Measurements from ENCODE around the gene DLG2. TPM values are rescaled to one million over a fixed set of nuclear protein-coding genes. Genes with fewer than 3 reads are reported as not detected.
A peak's percentile ranks its signal among the peaks of the same experiment; 100 is the strongest.

The DLG2 gene
- total RNA-seq, 1 experiment from 2014 or later, result 12.1 TPM

DNA sequence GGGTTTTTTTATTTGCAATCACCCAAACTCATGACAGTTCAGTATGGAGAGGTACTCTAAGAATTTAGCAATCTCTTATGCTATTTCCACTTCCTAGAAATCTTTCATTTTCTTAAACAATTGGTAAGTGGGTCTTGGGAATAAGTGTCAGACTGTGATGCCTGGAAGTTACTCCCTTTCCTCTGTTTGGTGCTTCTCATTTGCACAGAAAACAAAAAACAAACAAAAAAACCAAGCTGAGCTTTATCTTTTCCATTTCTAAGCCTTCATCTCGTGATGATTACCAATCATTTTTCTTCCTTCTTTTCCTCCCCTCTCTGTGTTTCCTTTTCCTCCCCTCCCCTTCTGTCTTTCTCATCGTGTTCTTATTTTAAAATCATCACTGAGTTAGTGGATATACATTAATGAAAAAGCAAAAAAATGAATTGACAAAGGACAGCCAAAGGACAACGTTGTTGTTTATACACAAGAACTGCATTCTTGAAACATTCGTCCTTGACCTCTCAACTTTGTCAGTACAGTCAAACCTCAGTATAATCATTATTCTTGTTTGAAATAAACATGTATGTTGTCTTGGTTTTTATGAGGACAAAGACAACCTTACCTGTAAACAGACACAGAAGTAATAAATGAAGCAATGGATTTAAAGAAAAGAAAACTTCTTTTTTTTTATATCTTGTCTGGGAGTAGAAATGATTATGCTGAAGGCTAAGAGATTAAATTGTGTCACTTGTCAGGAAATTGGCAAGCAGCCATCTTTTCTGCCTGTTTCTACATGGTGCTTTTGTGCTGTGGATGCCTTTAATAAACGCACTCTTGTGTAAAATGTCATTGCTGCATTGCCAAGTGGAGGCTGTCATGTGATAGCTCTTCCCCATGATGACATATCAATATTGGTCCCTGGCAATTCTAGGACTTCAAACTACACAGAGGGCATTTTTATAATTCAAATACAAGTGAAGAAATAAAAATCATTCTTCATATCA is 1537.8 kb downstream of the DLG2 start:
- Histone ChIP-seq H3K36me3 (no peaks in the 10 kb centered on the region), H3K4me3 (no peak overlapping the region), H3K4me1 (no peaks in the 10 kb centered on the region), H3K27me3 (no peaks in the 10 kb centered on the region), H3K9me3 (replicated peaks) (no peaks in the 10 kb centered on the region), H3K27ac (no peak overlapping the region)
- peak in 1 of 2 experiments; percentile 37 for DNase-seq

GRCh38 chr11:84071851-84072250 is 1555.3 kb downstream of the DLG2 start:
- H3K4me3 ChIP-seq, result no peak overlapping the region
- no peaks in the 10 kb centered on the region for H3K36me3 ChIP-seq
- H3K4me1 ChIP-seq, result no peaks in the 10 kb centered on the region
- no peak overlapping the region for H3K27ac ChIP-seq
- H3K27me3 ChIP-seq, result no peaks in the 10 kb centered on the region
- no peaks in the 10 kb centered on the region; the same call in 1 of the 2 replicates for H3K9me3 ChIP-seq (replicated peaks)
- DNase-seq, result no peak

DNA sequence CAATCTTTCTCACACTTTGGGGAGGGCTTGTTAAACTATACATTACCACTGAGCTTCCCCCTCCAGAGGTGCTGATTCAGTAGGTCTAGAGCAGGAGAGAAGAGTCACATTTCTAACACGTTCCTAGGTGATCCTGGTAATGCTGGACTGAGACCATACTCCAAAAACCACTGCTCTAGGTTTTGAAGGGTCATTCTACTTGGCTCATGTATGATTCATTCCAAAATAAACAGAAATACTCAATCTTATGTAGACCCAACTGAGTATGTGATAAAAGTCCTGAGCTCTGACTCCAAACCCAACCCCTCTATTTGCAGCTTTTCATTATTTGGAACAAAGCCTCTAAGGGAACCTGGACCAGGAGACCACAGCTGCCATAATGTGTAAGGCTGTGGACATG is 1558.1 kb downstream of the DLG2 start:
- DNase-seq, result no peak
- no peak overlapping the region for H3K4me3 ChIP-seq

DNA sequence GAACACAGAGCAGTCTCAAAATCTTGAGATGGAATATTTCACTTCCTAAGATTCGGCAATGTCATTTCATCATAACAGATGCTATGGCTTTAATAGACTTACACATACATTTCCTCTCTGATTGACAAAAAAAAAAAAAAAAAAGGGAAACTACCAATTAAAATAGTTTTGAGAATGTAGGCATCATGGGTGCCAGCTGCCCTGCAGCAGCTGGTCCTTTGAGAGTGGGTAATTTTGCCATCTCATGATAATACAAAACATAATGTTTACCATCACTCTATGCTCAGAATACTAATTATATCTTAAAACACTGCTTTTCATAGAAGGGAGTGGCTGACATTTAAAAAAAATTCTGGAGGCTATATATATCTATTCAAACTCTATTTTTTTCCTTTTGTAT is 1565.4 kb downstream of the DLG2 start:
- no peaks in the 10 kb centered on the region for H3K27me3 ChIP-seq
- H3K27ac ChIP-seq, result no peak overlapping the region
- no peaks in the 10 kb centered on the region for H3K4me1 ChIP-seq
- no peak overlapping the region for H3K4me3 ChIP-seq
- DNase-seq, result no peak
- H3K36me3 ChIP-seq, result no peaks in the 10 kb centered on the region
- H3K9me3 ChIP-seq (replicated peaks), result no peaks in the 10 kb centered on the region

More for the DNA sequence above, 1558.1 kb downstream of the DLG2 start:
- Histone ChIP-seq H3K4me1 (no peaks in the 10 kb centered on the region), H3K36me3 (no peaks in the 10 kb centered on the region), H3K27ac (no peak overlapping the region), H3K9me3 (replicated peaks) (no peaks in the 10 kb centered on the region), H3K27me3 (no peaks in the 10 kb centered on the region)

- H3K9me3 ChIP-seq (replicated peaks), result no peaks in the 10 kb centered on the region
- H3K4me1 ChIP-seq, result no peaks in the 10 kb centered on the region
- no peak for DNase-seq
- no peak overlapping the region for H3K4me3 ChIP-seq
- no peak overlapping the region for H3K27ac ChIP-seq
- no peaks in the 10 kb centered on the region for H3K27me3 ChIP-seq
- no peaks in the 10 kb centered on the region for H3K36me3 ChIP-seq
Observed at GRCh38 chr11:84056653-84057376, 1570.3 kb downstream of the DLG2 start.

GRCh38 chr11:84045146-84045545 is 1582.0 kb downstream of the DLG2 start:
- Histone ChIP-seq H3K4me3 (no peak overlapping the region), H3K36me3 (no peaks in the 10 kb centered on the region), H3K9me3 (replicated peaks) (no peaks in the 10 kb centered on the region), H3K27me3 (no peaks in the 10 kb centered on the region), H3K27ac (no peak overlapping the region), H3K4me1 (no peaks in the 10 kb centered on the region)
- no peak for DNase-seq

DNA sequence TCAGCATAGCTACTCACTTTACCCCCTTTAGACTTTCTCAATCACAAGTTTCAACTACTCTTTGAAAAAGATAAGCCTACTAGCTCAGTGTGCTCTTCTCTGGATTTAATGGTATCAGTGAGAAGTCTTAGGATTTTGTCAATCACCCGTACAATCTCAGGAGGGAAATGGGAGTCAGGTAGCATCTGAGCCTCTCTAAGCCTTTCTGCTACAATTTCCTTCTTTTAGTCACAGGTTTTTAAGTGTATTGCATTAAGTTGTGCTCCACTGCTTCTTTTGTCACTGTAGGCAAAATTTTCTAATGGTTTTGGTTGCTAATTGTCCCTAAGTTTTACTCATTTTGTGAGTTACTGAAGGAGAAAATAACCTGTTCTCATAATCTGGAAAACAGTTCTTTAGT is 1582.4 kb downstream of the DLG2 start:
- no peak overlapping the region for H3K4me3 ChIP-seq
- H3K4me1 ChIP-seq, result no peaks in the 10 kb centered on the region
- H3K27me3 ChIP-seq, result no peaks in the 10 kb centered on the region
- H3K27ac ChIP-seq, result no peak overlapping the region
- no peaks in the 10 kb centered on the region for H3K36me3 ChIP-seq
- no peaks in the 10 kb centered on the region for H3K9me3 ChIP-seq (replicated peaks)
- no peak for DNase-seq

DNA sequence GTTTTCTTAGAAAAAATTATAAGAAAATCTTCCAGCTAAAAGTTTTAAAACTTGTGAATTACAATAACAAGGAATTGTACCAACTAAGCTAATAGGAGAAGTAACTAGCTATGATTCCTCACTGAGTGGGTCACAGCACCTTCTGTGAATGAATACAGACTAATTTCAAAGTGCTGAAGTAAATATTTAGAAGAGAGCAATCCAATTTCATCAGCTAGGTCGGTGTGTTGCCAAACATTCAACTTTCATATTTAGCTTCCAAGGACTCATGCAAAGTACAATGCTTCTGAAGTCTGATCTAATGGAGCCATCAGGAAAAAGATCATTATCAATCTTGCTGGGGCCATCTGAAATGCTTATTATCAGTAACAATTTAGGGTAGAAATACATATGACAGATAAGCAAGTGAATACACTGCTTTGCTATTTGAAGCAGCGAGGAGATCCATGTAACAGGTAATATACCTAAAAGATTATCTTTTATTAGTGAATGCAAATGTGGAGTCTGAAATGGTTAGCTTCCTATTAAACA is 1590.4 kb downstream of the DLG2 start:
- no peaks in the 10 kb centered on the region for H3K27me3 ChIP-seq
- no peak overlapping the region for H3K27ac ChIP-seq
- DNase-seq, result no peak
- no peaks in the 10 kb centered on the region for H3K36me3 ChIP-seq
- H3K9me3 ChIP-seq (replicated peaks), result no peaks in the 10 kb centered on the region
- H3K4me1 ChIP-seq, result no peaks in the 10 kb centered on the region
- H3K4me3 ChIP-seq, result no peak overlapping the region

GRCh38 chr11:84035645-84036044 is 1591.5 kb downstream of the DLG2 start:
- Histone ChIP-seq H3K9me3 (replicated peaks) (no peaks in the 10 kb centered on the region), H3K27ac (no peak overlapping the region), H3K4me1 (no peaks in the 10 kb centered on the region), H3K27me3 (no peaks in the 10 kb centered on the region), H3K36me3 (no peaks in the 10 kb centered on the region), H3K4me3 (no peak overlapping the region)
- DNase-seq, result no peak

DNA sequence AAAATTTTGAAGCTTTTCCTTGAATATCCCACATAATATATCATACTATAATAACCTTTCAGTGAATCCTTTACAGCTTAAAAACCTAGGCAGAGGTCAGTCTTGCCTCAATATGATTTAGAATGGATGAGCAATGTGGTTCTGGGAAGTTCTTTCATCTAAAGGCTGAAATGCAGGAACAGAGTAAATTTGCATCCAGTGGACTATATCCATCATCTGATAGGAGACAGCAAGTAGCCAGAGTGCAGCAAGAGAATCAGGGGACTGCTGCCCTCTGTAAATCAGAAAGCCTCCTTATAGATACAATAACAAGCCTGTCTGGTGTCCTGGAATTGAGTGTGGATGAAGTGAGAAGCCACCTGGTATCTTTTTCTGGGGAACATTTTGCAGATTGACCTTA is 1592.7 kb downstream of the DLG2 start:
- Histone ChIP-seq H3K4me1 (no peaks in the 10 kb centered on the region), H3K27me3 (no peaks in the 10 kb centered on the region), H3K9me3 (replicated peaks) (no peaks in the 10 kb centered on the region), H3K36me3 (no peaks in the 10 kb centered on the region), H3K4me3 (no peak overlapping the region), H3K27ac (no peak overlapping the region)
- DNase-seq, result no peak

DNA sequence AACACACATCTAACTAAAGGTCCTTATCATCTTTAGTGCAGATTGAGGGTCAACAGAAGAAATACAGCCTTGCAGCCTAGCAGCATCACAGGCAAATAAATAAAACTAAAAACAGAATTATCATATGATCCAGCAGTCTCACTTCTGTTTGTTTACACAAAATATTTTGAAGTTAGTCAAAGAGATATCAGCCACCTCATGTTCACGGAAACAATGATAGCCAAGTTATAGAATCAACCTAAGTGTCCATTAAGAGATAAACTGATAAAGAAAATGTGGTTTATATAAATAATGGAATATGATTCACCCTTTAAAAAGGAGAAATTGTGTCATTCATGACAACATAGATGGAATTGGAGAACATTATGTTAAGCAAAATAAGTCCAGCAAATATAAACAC is 1602.9 kb downstream of the DLG2 start:
- Histone ChIP-seq H3K4me1 (no peaks in the 10 kb centered on the region), H3K4me3 (no peak overlapping the region), H3K36me3 (no peaks in the 10 kb centered on the region), H3K9me3 (replicated peaks) (no peaks in the 10 kb centered on the region), H3K27ac (no peak overlapping the region), H3K27me3 (no peaks in the 10 kb centered on the region)
- DNase-seq, result no peak

GRCh38 chr11:84022695-84023094 is 1604.4 kb downstream of the DLG2 start:
- Histone ChIP-seq H3K27me3 (no peaks in the 10 kb centered on the region), H3K4me1 (no peaks in the 10 kb centered on the region), H3K9me3 (replicated peaks) (no peaks in the 10 kb centered on the region), H3K27ac (no peak overlapping the region), H3K36me3 (no peaks in the 10 kb centered on the region), H3K4me3 (no peak overlapping the region)
- DNase-seq, result no peak

- H3K27ac ChIP-seq, result no peak overlapping the region
- DNase-seq, result no peak
- H3K4me3 ChIP-seq, result no peak overlapping the region
- H3K9me3 ChIP-seq (replicated peaks), result no peaks in the 10 kb centered on the region
- H3K36me3 ChIP-seq, result no peaks in the 10 kb centered on the region
- H3K27me3 ChIP-seq, result no peaks in the 10 kb centered on the region
- H3K4me1 ChIP-seq, result no peaks in the 10 kb centered on the region
Observed at GRCh38 chr11:84022201-84022600, 1604.9 kb downstream of the DLG2 start.

GRCh38 chr11:84021291-84021690 is 1605.9 kb downstream of the DLG2 start:
- Histone ChIP-seq H3K9me3 (replicated peaks) (no peaks in the 10 kb centered on the region), H3K4me3 (no peak overlapping the region), H3K27me3 (no peaks in the 10 kb centered on the region), H3K36me3 (no peaks in the 10 kb centered on the region), H3K4me1 (no peaks in the 10 kb centered on the region), H3K27ac (no peak overlapping the region)
- DNase-seq, result no peak

DNA sequence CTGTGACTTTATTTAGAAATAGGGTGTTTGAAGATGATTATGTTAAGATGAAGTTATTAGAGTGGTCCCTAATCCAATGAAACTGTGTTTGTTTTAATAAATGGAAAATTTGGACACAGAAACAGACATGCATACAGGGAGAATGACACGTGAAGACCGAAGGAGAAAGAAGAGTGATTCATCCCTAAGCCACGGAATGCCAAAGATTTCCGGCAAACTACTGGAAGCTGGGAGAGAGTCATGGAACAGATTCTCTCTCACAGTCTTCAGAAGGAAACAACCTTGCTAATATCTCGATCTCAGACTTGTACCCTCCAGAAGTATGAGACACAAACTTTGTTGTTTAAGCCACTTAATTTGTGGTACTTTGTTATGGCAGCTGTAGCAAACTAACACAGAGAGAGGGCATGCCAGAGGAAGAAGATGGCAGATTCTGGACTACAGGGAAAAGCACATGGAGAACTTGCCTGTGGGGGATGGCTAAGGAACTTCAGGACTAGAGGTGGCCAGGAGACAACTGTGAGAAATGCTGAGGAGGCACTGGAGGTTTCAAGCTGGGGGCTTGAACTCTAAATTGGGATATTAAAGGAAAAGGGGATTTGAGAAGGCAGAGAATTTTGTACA is 1607.5 kb downstream of the DLG2 start:
- Histone ChIP-seq H3K27ac (peak overlapping the region; percentile 14; the same call in 1 of the 2 replicates), H3K27me3 (no peaks in the 10 kb centered on the region), H3K4me3 (no peak overlapping the region), H3K9me3 (replicated peaks) (no peaks in the 10 kb centered on the region), H3K4me1 (no peaks in the 10 kb centered on the region), H3K36me3 (no peaks in the 10 kb centered on the region)
- DNase-seq, result peak; percentile 11 to 33

All from SJCRH30 (cell line).